SK-N-SH treated with all-trans-retinoic acid at 6 μM for 48 hours (cell line): ENCODE data around the gene PAQR9.

Source experiments
- CREB5 ChIP-seq: fragments of 250-450 bp; sonication (Bioruptor Pico); IDR thresholded peaks from 2 replicates; pipeline ENCODE4 v1.5.1; 2020; ENCODE audit warnings: low read depth, mild to moderate bottlenecking, moderate library complexity
- TSHZ2 ChIP-seq: fragments of 250-450 bp; sonication (Bioruptor Pico); IDR thresholded peaks from 2 replicates; pipeline ENCODE4 v1.5.0; 2020; ENCODE audit warnings: mild to moderate bottlenecking, moderate library complexity

- TF ChIP-seq CREB5 (CRISPR knock-in tag): no peak
- no peak for TF ChIP-seq TSHZ2 (CRISPR knock-in tag)
These were observed 33.9 kb upstream of the PAQR9 start for GRCh38 chr3:142997330-142997729.
